NCI-H187 treated with DMSO at 0.1 percent for 48 hours (cell line): Measurements from ENCODE around the gene SLFN12L.
"Not testable (repeated sequence)": the region's sequence is repeated elsewhere in the genome, so short reads cannot be mapped to it uniquely, and the experiment has no call there.

Source experiments
- DNase-seq: peaks from one replicate; lab custom pipeline; 2025; lab: John Stamatoyannopoulos, UW

The SLFN12L gene

GRCh38 chr17:35496451-35497290 is 40.8 kb downstream of the SLFN12L start:
- DNase-seq: no peak

- DNase-seq: no peak
Measured at GRCh38 chr17:35493040-35493439, 44.4 kb downstream of the SLFN12L start.

- DNase-seq: no peak
Measured at GRCh38 chr17:35491417-35491816, 46.1 kb downstream of the SLFN12L start.

GRCh38 chr17:35489944-35490343 is 47.5 kb downstream of the SLFN12L start:
- DNase-seq: no peak

- no peak for DNase-seq
Measured at GRCh38 chr17:35488991-35489390, 48.5 kb downstream of the SLFN12L start.

- no peak for DNase-seq
Measured at GRCh38 chr17:35486920-35487732, 50.4 kb downstream of the SLFN12L start.

GRCh38 chr17:35479271-35479670 is 58.2 kb downstream of the SLFN12L start:
- DNase-seq: no peak

- no peak for DNase-seq
Measured at GRCh38 chr17:35477248-35477647, 60.2 kb downstream of the SLFN12L start.

- no peak for DNase-seq
Measured at GRCh38 chr17:35476283-35476820, 61.1 kb downstream of the SLFN12L start.

GRCh38 chr17:35468475-35468874 is 69.0 kb downstream of the SLFN12L start:
- DNase-seq: no peak

GRCh38 chr17:35467824-35468223 is 69.7 kb downstream of the SLFN12L start:
- no peak for DNase-seq

- DNase-seq: peak; percentile 26
Measured at GRCh38 chr17:35460354-35460851, 77.1 kb downstream of the SLFN12L start.

- not testable (repeated sequence) for DNase-seq
Measured at GRCh38 chr17:35454035-35454434, 83.4 kb downstream of the SLFN12L start.

GRCh38 chr17:35453171-35453570 is 84.3 kb downstream of the SLFN12L start:
- DNase-seq: no peak

- DNase-seq: no peak
Measured at GRCh38 chr17:35449371-35449931, 88.0 kb downstream of the SLFN12L start.

GRCh38 chr17:35448899-35449227 is 88.6 kb downstream of the SLFN12L start:
- no peak for DNase-seq

- DNase-seq: no peak
Measured at GRCh38 chr17:35448214-35448898, 89.1 kb downstream of the SLFN12L start, which contains the start of gene SLFN13. TSS of gene SLFN13 (minus strand) at chr17:35448766. CDS start at chr17:35445680, 3,086 bp downstream.

- DNase-seq: no peak
Measured at GRCh38 chr17:35447499-35447898, 90.0 kb downstream of the SLFN12L start.

- DNase-seq: no peak
Measured at GRCh38 chr17:35438433-35438832, 99.0 kb downstream of the SLFN12L start.

GRCh38 chr17:35433075-35433894 is 104.2 kb downstream of the SLFN12L start:
- DNase-seq: no peak
